ENCODE results near the gene TOLLIP.

GRCh38 chr11:1230456-1231395 is 78.7 kb downstream of the TOLLIP start:
- no peak for TF ChIP-seq SP1 (CRISPR knock-in tag; conservative IDR thresholded peaks at IDR 0.05)
- TF ChIP-seq, protein P1, sequence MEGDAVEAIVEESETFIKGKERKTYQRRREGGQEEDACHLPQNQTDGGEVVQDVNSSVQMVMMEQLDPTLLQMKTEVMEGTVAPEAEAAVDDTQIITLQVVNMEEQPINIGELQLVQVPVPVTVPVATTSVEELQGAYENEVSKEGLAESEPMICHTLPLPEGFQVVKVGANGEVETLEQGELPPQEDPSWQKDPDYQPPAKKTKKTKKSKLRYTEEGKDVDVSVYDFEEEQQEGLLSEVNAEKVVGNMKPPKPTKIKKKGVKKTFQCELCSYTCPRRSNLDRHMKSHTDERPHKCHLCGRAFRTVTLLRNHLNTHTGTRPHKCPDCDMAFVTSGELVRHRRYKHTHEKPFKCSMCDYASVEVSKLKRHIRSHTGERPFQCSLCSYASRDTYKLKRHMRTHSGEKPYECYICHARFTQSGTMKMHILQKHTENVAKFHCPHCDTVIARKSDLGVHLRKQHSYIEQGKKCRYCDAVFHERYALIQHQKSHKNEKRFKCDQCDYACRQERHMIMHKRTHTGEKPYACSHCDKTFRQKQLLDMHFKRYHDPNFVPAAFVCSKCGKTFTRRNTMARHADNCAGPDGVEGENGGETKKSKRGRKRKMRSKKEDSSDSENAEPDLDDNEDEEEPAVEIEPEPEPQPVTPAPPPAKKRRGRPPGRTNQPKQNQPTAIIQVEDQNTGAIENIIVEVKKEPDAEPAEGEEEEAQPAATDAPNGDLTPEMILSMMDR (IDR thresholded peaks at IDR 0.05), result no peak
- TF ChIP-seq E2F4 (CRISPR knock-in tag; IDR thresholded peaks at IDR 0.05; ENCODE audit: borderline replicate concordance, low read depth), result no peak
- TF ChIP-seq, protein P2, sequence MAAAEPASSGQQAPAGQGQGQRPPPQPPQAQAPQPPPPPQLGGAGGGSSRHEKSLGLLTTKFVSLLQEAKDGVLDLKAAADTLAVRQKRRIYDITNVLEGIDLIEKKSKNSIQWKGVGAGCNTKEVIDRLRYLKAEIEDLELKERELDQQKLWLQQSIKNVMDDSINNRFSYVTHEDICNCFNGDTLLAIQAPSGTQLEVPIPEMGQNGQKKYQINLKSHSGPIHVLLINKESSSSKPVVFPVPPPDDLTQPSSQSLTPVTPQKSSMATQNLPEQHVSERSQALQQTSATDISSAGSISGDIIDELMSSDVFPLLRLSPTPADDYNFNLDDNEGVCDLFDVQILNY (CRISPR knock-in tag; IDR thresholded peaks at IDR 0.05), result no peak
- TF ChIP-seq, protein P3, sequence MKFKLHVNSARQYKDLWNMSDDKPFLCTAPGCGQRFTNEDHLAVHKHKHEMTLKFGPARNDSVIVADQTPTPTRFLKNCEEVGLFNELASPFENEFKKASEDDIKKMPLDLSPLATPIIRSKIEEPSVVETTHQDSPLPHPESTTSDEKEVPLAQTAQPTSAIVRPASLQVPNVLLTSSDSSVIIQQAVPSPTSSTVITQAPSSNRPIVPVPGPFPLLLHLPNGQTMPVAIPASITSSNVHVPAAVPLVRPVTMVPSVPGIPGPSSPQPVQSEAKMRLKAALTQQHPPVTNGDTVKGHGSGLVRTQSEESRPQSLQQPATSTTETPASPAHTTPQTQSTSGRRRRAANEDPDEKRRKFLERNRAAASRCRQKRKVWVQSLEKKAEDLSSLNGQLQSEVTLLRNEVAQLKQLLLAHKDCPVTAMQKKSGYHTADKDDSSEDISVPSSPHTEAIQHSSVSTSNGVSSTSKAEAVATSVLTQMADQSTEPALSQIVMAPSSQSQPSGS (CRISPR knock-in tag; IDR thresholded peaks at IDR 0.05; ENCODE audit: borderline replicate concordance, low read depth), result no peak
- TF ChIP-seq TEAD4 (CRISPR knock-in tag; IDR thresholded peaks at IDR 0.05), result no peak
- no peak for TF ChIP-seq NFYB (CRISPR knock-in tag; conservative IDR thresholded peaks at IDR 0.05; ENCODE audit: low read depth)
- TF ChIP-seq, protein P4, sequence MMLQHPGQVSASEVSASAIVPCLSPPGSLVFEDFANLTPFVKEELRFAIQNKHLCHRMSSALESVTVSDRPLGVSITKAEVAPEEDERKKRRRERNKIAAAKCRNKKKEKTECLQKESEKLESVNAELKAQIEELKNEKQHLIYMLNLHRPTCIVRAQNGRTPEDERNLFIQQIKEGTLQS (CRISPR knock-in tag; conservative IDR thresholded peaks at IDR 0.05), result no peak
- no peak for TF ChIP-seq CREM (CRISPR knock-in tag; IDR thresholded peaks at IDR 0.05)
- TF ChIP-seq, protein P5, sequence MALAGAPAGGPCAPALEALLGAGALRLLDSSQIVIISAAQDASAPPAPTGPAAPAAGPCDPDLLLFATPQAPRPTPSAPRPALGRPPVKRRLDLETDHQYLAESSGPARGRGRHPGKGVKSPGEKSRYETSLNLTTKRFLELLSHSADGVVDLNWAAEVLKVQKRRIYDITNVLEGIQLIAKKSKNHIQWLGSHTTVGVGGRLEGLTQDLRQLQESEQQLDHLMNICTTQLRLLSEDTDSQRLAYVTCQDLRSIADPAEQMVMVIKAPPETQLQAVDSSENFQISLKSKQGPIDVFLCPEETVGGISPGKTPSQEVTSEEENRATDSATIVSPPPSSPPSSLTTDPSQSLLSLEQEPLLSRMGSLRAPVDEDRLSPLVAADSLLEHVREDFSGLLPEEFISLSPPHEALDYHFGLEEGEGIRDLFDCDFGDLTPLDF (CRISPR knock-in tag; IDR thresholded peaks at IDR 0.05), result no peak
- no peak for TF ChIP-seq NFE2L1 (CRISPR knock-in tag; IDR thresholded peaks at IDR 0.05)
- no peak for TF ChIP-seq JUN (CRISPR knock-in tag; IDR thresholded peaks at IDR 0.05)

Measured in WTC11 (cell line).